SH-SY5Y (cell line): ENCODE data around the gene ZCCHC10.

Experiments
- GATA2 ChIP-seq: IDR thresholded peaks from 2 replicates; pipeline ENCODE4 v1.6.1; 2011; ENCODE audit warnings: mild to moderate bottlenecking, low read depth, low read length
- GATA3 ChIP-seq: IDR thresholded peaks from 2 replicates; pipeline ENCODE4 v1.6.1; 2011; ENCODE audit warnings: low read depth, mild to moderate bottlenecking, low read length, moderate library complexity

- TF ChIP-seq GATA2 (no peak), GATA3 (no peak)
Measured at GRCh38 chr5:132962429-132963021, 63.8 kb downstream of the ZCCHC10 start.
